Amygdala (tissue), 56 donors: Measurements from ENCODE around the gene FYB1.
"Not testable (repeated sequence)": the region's sequence is repeated elsewhere in the genome, so short reads cannot be mapped to it uniquely, and the experiment has no call there.

ENCODE experiments used
- DNase-seq, 56 donors: peaks; one replicate each; lab custom pipeline; 2025; lab: John Stamatoyannopoulos, UW

The FYB1 gene

GRCh38 chr5:39191216-39191615 is 28.1 kb downstream of the FYB1 start:
- peak in 15 of 56 donors; percentile 1 to 50 (median 13) for DNase-seq

DNA sequence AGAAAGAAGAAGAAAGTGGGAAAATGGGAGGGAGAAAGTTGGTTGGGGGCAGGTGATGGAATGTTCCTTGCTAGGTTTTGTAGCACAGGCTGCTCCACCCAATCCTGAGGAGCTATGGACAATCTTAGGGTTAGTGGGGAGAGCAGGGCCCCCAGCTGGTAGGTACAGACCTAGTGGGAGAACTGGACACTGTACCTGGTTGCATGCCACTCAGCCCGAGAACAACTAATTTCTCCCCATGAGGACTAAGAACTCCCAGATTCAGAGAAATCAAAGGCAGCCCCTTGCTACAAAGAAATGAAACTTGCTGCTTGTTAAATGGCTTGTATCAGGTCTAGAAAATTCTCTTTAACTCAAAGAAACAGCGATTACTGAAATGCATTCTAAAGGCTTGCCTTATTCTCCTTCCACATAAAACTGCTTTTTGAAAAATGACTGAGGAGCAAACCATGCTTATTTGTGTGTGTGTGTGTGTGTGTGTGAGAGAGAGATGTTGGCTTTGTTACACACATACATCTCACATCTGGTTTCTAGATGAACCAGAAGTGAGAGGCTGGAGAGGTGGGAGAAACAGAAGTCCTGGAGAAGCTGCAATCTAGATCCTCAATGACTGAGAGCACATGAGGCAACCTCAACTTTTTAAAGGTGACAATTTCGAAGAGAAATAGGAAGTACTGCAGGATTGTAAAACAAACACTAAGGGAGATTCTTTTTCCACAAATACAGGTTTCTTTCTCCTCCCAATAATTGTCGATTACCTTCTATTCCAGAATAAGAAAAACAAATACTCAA is 28.9 kb downstream of the FYB1 start:
- no peak for DNase-seq

GRCh38 chr5:39189292-39189955 is 29.9 kb downstream of the FYB1 start:
- DNase-seq = no peak

GRCh38 chr5:39187831-39188731 is 31.3 kb downstream of the FYB1 start:
- no peak for DNase-seq

DNA sequence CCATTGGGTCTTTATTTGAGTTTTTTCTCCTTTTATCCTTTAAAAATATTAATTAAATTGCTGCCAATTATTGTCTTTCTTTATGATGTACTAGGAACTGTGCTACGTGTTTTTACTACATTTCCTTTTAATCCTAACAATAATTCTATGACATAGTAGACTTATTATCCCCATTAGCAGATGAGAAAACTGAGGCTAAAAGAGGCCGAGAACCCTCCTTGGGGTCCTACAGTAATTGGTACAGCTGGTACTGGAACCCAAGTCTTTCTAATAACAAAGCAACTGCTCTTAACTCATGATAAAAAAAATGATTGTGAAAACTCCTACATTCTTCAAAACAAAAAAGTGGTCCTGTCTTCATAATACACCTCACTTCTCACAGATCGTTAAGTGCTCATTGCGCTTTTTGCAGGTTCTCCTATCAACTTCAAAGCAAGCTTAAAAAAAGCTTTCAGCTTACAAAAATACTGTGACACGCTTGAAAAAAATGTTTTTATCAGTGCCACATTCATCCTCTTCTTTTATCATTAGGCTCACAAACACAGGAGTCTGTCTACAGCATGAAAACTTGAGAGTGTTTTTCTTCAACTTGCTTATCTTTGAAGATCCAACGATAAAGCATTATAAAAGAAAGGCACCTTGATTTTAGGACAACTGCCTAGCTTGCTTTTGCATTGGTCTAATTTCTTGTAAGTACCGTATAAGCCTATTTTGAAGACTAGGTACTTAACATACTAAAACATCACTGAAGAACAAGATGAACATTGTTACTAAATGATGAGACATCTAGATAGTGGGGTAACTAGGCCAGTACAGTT is 32.4 kb downstream of the FYB1 start:
- no peak for DNase-seq

DNA sequence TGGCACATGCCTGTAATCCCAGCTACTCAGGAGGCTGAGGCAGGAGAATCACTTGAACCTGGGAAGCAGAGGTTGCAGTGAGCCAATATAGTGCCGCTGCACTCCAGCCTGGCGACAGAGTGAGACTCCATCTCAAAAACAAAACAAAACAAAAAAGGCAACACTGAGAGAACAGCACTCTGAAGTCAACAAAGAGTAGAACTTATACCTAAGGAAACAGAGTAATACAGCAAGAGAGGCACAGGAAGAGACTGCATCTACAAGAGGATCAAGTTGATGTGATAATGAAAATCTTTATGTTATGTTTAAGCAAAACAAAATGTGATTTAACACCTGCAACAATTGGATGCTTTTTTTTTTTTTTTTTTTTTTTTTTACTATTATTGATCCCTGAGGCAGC is 33.1 kb downstream of the FYB1 start:
- no peak for DNase-seq

DNA sequence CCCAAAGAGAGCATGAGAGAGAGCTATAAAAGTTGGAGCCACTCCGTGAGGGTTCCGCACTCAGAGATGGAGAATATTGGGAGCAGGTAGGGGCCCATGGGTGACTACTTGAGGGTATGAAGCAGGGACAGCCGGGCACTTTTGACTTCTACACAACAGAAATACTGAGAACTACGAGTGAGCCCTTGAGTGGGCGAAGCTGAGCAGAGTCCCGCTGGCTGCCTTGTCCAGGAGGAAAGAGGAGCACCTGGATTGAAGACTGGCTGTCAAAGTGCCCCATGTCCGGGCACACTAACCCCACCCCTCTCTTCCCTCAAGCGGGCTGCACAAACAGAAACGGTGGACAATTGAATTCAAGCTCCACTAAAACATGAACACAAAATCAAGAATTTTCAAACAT is 33.6 kb downstream of the FYB1 start:
- DNase-seq = no peak

- DNase-seq = not testable (repeated sequence)
Observed at GRCh38 chr5:39179561-39179960, 39.8 kb downstream of the FYB1 start.

DNA sequence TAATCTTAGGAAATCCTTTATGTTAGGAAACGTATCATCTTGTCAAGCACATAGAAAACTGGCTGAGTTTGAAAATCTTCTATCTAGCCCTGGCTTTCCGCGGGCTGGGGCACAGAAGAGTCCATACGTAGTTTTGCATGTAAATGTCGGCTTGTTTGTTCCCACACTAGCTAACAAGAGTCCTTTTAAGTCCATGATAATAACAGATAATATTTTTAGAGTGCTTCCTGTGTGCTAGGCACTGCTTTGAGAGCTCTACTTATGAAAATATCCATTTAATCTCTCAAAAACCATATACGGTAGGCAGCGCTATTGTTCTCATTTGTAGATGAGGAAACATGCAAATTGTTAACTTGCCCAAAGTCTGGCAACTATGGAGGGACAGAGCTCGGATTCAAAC is 40.5 kb downstream of the FYB1 start:
- DNase-seq = no peak

- no peak for DNase-seq
Observed at GRCh38 chr5:39178171-39178570, 41.2 kb downstream of the FYB1 start.

- DNase-seq = no peak
Observed at GRCh38 chr5:39177631-39177964, 41.8 kb downstream of the FYB1 start.

GRCh38 chr5:39176759-39177630 is 42.4 kb downstream of the FYB1 start:
- no peak for DNase-seq

- no peak for DNase-seq
Observed at GRCh38 chr5:39175273-39175955, 43.9 kb downstream of the FYB1 start.

GRCh38 chr5:39173069-39173468 is 46.3 kb downstream of the FYB1 start:
- DNase-seq = no peak

- no peak for DNase-seq
Observed at GRCh38 chr5:39172593-39172992, 46.8 kb downstream of the FYB1 start.

- DNase-seq = no peak
Observed at GRCh38 chr5:39171647-39172046, 47.7 kb downstream of the FYB1 start.

- DNase-seq = no peak
Observed at GRCh38 chr5:39169081-39169480, 50.3 kb downstream of the FYB1 start.

DNA sequence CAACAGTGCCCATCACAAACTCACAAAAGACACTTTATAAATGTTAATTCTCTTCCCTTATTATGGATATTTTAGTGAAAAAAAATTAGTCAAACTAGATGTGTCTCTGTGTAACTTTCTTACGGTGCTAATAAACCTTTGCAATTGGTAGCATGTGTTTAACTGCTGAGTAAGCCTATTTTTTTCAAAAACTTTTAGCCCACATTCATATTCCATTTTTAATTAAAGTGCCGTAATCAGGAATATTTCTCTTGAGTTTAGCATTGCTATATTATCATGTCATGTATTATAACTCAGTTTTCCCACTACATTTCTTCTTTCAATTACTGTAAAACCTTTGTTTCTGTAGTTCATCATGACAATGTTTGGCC is 51.4 kb downstream of the FYB1 start:
- no peak for DNase-seq
